ENCODE data around the gene OLFM2. TPM values are rescaled to one million over a fixed set of nuclear protein-coding genes. Genes with fewer than 3 reads are reported as not detected.
"Not testable (repeated sequence)": the region's sequence is repeated elsewhere in the genome, so short reads cannot be mapped to it uniquely, and the experiment has no call there.

The OLFM2 gene
- polyA plus RNA-seq, 3 donors: 17.0 to 21.3 (median 18.7) TPM

DNA sequence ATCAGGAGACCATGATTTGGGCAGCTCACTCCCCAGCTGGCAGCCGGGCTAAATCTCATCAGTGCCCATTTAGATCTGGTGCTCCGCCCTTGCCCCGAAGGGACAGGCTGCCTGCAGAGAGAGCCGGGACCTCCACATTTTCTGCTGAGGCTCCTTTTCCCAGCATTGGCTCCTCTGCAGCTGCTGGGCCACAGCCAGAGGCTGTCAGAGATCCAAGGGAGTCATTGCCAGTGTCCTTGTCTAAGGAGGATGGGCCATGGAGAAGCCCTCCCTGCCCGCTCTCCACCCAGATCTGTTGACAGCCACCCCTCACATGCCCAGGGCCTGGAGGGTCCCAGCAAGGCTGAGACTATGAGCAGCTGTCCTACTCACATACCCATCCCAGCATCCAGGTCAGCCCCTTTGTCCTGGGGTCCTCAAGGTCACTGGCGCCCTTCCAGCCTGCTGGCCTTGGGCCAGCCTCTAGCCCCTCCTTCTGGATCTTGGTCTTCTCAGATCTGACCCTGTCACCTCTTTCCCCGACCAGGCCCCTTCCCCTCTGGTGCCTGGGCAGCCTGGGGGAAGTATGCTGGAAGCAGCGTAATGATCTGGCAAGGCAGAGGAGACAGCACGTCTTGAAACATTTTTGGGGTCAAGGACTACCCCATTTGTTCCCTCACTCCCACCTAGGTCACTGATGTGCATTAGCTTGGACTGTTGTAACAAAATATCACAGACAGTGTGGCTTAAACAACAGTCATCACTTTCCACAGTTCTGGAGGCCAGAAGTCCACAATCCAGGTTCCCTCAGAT, 93.3 kb downstream of the OLFM2 start:
- DNase-seq (ENCODE audit: low read depth in 3 of 3, low spot score in 2 of 3): no peak

DNA sequence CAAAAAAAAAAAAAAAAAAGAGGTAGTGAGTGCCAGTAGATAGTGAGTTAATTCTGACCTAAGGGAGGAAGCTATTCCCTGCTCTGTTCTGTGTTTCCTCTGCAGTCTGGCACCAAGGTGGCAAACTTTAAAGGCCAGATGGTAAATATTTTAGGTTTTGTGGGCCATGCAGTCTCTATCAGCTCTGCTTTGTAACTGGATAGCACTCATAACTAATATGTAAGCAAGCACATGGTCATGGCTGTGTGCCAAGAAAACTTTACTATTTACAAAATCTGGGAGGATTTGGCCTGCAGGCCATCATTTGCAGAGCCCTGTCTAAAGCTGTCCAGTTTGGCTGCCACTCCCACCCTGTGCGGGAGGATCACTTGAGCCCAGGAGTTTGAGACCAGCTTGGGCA, 96.9 kb downstream of the OLFM2 start:
- no peak for DNase-seq (ENCODE audit: low read depth in 3 of 3, low spot score in 2 of 3)

DNA sequence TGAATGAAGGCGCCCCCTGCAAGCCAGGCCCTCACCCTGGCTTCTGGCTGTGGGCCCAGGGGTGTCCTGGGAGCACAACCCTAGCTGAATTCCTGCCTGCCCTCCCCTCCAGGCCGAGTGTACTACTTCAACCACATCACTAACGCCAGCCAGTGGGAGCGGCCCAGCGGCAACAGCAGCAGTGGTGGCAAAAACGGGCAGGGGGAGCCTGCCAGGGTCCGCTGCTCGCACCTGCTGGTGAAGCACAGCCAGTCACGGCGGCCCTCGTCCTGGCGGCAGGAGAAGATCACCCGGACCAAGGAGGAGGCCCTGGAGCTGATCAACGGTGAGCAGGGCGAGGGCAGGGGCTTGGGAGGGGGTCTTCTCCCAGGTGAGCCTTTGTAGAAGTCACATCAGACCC, 98.0 kb downstream of the OLFM2 start:
- DNase-seq (ENCODE audit: low read depth in 3 of 3, low spot score in 2 of 3): no peak

DNA sequence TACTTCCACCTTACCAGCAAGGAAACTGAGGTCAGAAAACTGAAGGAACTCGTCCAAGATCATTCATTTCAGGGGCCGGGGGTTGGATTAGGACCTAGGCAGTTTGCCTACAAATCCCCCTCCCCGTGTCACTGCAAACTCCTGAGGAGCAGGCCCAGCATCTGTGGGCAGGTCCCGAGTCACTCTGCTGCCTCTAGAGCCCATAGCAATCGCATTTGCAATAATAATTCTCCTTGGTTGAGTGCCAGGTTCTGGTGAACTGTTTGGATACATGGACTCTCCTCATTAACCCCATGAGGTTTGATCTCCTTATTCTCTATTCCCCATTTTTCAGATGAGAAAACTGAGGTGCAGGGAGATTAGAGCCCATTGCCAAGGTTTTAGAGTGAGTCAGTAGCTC, 100.3 kb downstream of the OLFM2 start:
- no peak for DNase-seq (ENCODE audit: low read depth in 3 of 3, low spot score in 2 of 3)

DNA sequence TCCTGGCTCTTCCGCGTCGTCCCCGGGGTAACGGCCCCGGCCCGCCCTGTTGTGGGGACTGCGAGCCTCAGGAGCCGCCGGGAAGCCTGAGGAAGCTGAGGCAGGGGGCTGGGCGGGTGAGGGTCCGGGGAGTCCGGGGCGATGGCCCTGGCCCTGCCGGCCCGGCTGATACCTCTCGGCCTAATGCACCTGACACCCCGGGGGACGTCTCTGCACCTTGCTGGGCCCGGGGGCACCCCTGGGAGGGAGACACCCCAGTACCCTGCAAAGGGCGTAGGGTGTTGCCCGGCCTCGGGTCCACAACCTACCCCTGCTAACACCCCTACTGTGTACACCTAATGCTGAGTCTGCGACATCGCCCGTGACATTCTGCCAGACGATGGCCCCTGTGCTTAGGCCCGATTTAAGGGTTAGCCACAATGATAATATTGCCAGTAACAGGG, 100.8 kb downstream of the OLFM2 start:
- no peak for DNase-seq (ENCODE audit: low read depth in 3 of 3, low spot score in 2 of 3)

DNA sequence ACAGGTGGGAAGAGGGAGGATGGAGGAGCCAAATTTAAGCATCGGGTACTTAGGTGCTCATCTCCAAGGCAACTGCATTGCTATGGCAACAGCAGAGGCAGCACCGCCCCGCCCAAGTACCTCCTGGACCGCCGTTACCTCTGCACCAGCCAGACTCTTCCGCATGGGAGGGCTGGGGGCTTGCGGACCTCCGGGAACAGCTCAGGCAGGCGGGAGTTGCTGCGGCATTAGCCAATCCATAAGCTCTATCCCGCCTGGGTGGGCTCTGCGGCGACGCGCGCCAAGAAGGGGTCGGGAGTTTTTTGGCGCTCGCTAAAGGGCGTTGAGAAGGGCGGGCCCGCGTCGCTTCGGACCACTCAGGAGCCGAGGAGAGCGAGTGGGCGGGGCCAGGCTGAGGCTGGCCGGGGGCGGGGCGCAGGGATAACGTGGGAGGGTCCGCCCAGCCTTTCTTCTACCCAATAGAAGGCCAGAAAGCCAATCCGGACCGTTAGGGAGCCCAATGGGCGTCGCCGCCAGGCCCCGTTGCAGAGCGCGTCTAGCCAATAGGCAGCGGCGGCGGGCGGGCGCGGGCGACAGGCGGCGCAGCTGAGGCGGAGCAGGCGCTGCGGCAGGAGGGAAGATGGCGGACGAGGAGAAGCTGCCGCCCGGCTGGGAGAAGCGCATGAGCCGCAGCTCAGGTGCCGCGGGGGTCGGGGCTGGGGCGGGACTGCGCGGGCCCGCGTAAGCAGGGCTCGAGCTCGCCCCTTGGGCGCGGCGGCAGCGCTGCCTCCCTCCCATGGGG, 101.4 kb downstream of the OLFM2 start, which contains the start of gene PIN1:
PIN1 (plus strand) TSS at position 593 of the 781 bp plus-strand sequence; CDS start at position 620, 27 bp downstream.
- peak; percentile 88 to 97 (median 97) for DNase-seq (ENCODE audit: low read depth in 3 of 3, low spot score in 2 of 3)

DNA sequence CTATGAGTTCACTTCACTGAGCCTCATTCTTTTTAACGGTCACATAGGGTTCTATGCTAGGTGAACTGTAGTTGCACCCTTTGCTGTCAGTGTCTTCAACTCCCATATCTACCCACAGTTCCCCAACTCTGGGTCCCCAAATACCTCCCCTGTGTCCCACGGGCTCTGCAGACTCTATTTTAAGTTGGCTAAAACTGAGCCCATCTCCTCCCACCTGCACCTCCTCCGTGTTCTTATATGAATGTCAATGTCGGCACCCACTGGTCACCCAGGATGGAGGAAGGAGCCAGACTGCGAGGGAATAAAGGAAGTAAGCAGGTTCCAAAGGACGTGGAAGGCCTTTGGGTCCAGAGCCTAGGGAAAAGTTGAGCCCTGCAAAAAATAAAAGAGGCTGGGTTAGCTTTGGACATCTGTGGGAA, 102.0 kb downstream of the OLFM2 start:
- no peak for DNase-seq (ENCODE audit: low read depth in 3 of 3, low spot score in 2 of 3)

DNA sequence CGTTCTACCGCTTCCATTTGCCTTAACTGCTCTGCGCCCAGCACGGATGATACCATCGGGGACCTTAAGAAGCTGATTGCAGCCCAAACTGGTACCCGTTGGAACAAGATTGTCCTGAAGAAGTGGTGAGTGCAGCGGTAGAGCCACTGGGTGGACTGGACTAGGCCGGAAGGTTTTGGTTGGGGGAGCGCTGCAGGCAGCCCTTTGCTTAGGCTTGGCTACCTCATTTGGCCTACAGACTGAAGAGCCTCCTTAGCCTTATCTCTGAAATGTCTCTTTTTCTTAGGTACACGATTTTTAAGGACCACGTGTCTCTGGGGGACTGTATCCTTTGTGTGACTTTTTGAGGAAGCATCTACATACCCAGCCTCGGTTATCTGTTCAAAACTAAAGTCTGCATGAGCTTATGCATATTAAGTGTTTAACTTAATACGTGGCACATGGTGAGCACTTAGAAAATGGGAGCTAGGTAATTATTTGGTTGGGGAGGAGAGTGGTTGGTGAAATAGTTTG, 107.7 kb downstream of the OLFM2 start:
- no peak for DNase-seq (ENCODE audit: low read depth in 3 of 3, low spot score in 2 of 3)

DNA sequence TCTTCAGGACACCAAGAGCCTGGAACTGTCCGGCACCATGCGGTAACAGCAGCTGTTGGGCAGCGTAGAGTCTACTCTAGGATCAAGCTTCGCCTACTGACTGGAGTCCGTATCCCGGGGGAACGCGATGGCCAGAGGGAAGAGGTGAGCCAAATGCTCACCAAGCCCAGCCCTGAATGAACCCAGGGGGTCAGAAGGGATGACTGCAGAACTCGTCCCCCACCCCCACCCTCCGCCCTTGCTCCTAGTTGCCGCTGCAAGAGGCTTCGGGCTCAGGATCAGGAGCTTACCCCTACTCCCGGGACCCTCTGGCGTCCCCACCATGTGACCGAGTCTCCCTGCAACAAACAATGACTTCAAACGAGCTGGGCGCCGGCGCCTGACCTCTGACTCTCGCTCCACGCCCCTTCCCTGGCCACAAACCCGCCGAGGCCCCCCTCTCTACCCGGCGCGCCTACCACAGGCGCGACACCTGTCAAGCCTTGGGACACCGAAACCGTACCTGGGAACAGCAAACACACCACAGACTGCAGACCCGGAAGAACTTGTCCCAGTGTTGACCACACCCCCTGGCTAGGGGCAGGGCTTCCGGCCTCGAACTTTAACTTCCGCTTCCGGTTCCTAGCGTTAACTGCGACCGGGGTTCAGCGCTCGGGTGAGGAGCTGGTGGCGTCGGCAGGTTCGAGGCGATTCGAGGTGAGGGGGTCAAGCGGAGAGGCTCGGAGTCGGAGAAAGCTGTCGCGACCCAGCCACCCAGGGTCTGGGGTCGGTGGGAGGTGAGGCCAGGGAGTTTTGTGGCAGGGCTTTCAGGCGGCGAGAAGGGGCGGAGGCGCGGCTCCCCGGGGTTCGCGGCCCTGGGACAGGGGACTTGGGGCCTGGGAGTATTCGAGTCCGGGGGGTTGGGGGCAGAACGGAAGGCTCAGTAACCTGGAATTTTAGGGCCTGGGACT, 108.8 kb downstream of the OLFM2 start, which contains the start of gene UBL5:
UBL5 (plus strand) TSS at position 630 of the 950 bp plus-strand sequence. CDS start 420 bp downstream, outside the sequence.
- DNase-seq (ENCODE audit: low read depth in 3 of 3, low spot score in 2 of 3): peak; percentile 76 to 84 (median 76)

DNA sequence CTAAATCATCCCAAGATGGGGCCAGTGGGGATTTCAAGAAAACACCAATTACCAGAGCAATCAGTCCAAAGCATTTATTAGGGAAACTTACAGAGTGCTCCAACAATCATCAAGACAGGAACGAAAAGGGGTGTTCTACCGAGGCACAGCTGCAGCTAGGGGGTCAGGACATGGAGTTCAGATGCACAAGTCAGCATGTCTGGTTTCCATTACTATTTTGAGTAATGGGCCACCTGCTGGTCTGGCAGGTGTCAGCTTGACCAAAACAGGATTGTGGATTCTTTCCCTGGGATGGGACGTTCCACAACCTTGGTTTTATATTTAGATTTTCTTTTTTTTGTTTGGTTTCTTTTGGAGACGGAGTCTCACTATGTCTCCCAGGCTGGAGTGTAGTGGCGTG, 112.5 kb downstream of the OLFM2 start:
- DNase-seq (ENCODE audit: low read depth in 3 of 3, low spot score in 2 of 3): no peak

DNA sequence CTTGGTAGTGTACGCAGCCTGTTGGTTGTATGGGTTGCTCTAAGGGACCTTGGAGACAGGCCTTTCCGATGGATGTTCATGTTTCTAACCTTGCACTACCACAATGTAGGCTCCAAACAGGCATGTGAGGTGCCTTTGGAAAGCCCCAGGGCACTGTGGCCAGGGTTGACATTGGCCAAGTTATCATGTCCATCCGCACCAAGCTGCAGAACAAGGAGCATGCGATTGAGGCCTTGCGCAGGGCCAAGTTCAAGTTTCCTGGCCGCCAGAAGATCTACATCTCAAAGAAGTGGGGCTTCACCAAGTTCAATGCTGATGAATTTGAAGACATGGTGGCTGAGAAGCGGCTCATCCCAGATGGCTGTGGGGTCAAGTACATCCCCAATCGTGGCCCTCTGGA, 116.3 kb downstream of the OLFM2 start:
- DNase-seq (ENCODE audit: low read depth in 3 of 3, low spot score in 2 of 3): not testable (repeated sequence)

DNA sequence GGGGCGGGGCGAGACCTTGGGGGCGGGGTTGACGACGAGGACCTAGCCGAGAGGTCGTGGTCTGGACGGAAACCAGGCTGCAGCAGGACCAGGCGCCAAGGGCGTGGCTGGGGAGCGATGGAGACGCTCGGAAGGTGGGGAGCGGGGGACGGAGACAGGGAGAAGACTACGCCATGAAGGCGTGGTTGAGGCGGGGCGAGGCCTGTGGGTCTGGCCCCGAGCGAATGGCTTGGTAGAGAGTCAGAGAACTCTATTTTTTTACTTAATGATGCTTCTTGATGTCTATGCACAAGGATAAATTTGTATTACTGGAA, 116.8 kb downstream of the OLFM2 start:
- no peak for DNase-seq (ENCODE audit: low read depth in 3 of 3, low spot score in 2 of 3)

DNA sequence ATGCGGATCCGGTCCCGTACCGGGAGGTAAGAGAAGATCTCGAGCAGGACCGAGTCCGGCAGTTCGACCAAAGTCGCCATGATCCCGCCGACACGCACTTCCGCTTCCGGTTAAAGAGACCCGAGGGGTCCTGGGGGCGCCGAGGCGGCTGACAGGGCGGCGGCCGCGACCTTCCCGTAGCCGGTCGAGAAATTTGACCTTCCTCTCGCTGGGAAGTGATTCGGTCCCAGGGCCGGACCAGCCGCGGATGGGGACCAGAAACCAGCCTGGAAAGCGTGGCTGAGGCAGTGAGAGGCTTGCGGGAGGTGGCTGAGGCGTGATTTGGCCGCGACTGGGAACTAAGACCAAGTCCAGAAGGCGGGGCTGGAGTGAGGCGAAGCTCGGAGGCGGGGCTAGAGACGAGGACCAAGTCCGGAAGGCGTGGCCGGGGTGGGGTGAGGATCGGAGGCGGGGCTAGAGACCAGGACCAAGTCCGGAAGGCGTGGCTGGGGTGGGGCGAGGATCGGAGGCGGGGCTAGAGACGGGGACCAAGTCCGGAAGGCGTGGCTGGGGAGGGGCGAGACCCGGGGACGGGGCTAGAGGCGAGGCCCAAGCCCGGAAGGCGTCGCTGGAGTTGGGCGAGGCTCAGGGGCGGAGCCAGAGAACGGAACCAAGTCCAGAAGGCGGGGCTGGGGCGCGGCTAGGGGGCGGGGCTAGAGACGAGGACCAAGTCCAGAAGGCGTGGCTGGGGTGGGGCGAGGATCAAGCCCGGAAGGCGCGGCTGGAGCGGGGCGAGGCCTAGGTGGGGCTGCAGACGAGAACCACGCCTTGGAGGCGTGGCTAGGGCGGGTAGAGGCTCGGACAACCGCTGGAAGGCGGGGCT, 117.3 kb downstream of the OLFM2 start, which contains the start of gene FBXL12:
FBXL12 (minus strand) TSS at position 346 of the 862 bp plus-strand sequence; CDS start at position 80, 266 bp downstream.
- peak; percentile 99 for DNase-seq (ENCODE audit: low read depth in 3 of 3, low spot score in 2 of 3)

DNA sequence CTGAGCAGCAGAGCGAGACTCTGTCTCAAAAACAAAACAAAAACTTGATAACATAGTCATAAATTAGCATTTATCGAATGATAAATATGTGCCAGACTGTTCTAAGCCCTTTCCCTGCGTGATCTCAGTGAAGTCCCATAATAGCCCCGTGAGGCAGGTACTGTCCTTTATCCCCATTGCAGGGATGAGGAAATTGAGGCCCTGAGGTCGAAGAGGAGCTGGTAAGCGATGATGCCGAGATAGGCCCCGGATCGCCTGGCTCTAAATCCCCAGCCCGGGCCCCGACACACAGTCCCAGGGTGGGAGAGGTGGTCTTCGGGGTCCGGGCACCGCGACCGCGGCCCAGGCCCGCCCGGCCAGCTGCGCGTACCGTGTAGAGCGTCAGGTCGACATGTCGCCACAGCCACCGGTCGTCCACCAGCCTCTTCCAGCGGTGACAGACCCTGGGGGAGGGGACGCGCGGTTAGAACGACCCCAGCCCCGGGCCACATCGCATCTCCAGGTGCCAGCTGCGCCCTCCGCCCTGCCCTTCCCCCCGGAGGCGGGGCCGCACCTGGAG, 118.1 kb downstream of the OLFM2 start:
- DNase-seq (ENCODE audit: low read depth in 3 of 3, low spot score in 2 of 3): no peak

DNA sequence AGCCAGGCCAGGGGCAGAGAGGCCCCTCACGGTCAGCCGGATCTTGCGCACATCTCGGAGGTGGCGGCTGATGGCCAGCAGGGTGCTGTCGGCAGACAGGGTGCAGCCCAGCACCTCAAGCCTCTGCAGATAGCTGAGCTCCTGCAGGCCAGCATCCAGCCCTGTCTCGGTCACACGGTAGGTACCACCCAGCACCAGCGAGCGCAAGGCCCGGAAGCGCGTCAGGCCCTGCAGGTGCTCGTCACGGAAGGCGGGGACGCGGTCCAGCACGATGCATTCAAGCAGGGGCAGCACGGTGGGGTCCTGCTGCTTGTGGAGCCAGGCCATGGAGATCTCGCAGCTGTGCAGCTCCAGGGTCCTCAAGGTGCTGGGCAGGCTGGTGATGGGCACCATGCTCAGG, 125.2 kb downstream of the OLFM2 start:
- DNase-seq (ENCODE audit: low read depth in 3 of 3, low spot score in 2 of 3): no peak

DNA sequence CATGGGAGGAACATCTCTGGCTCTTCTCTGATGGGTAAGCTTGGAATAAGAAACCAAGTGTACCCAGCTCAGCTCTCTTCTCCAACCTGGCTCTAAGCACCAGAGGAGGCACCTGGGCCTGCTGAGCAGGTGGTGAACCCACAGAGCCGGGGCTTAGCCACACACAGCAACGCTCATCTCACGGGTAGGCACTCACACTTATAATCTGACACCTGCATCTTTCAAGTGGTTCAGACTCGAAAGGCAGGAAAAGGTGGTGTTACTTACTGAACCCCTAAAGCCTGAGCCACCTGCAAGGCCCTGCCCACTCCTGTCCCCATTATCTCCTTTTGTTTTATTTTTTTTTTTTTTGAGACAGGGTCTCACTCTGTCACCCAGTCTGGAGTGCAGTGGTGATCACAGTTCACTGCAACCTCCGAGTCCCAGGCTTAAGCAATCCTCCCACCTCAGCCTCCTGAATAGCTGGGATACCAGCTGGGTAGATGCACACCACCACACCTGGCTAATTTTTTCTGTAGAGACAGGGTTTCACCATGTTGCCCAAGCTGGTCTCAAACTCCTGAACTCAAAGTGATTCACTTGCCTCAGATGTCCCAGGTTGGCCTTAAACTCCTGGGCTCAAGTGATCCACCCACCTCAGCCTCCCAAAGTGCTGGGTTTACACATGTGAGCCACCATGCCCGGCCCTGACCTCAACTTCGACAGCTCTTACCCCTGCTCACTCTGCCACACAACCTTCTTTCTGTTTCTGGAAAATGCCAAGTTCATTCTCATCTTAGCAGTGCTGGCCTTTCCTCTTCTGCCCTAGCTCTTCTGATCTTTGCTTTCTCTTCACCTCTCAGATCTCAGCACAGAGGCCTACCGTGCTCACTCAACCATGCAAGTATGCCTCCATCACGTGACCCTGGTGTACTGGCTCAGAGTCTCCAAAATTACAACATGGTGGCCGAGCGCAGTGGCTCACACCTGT, 127.2 kb downstream of the OLFM2 start:
- no peak for DNase-seq (ENCODE audit: low read depth in 3 of 3, low spot score in 2 of 3)

DNA sequence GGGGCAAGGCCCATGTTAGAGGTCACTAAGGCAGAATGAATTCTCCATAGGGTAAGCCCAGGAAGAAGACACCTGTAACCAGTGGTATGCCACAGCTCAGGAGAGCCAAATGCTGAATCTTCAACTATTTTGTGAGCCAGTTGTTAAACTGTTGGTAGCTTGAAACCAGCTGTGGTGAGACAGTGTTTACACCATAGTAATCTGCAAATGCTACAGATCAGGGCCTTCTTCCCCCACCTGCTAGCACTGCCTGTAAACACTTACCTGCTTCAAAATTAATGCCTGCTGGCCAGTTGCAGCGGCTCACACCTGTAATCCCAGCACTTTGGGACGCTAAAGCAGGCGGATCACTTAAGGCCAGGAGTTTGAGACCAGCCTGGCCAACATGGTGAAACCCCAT, 129.5 kb downstream of the OLFM2 start:
- DNase-seq (ENCODE audit: low read depth in 3 of 3, low spot score in 2 of 3): no peak
